ENCODE measurements around the gene FRG2.
"Not testable (repeated sequence)": the region's sequence is repeated elsewhere in the genome, so short reads cannot be mapped to it uniquely, and the experiment has no call there.

GRCh38 chr4:189985651-189986243 lies 41.3 kb downstream of the FRG2 start:
- not testable (repeated sequence) for TF ChIP-seq CTCF (IDR thresholded peaks at IDR 0.05 in 2 of 3, conservative IDR thresholded peaks at IDR 0.05 in 1 of 3; ENCODE audit: borderline replicate concordance in 1 of 3, insufficient read depth in 1 of 3, low read depth in 2 of 3, low read length in 2 of 3); REST (IDR thresholded peaks at IDR 0.05; ENCODE audit: low read depth); JUND (IDR thresholded peaks at IDR 0.05); POLR2A (IDR thresholded peaks at IDR 0.05; ENCODE audit: borderline replicate concordance, extremely low read depth, insufficient read depth, insufficient read length)
